ENCODE measurements around the gene MOSPD3. TPM values are rescaled to one million over a fixed set of nuclear protein-coding genes. Genes with fewer than 3 reads are reported as not detected.
A peak's percentile ranks its signal among the peaks of the same experiment; 100 is the strongest.

MOSPD3 gene
- polyA plus RNA-seq, 1 donor from 2014 or later: 14.4 TPM

- no peaks in the 10 kb centered on the region for H3K4me1 Mint-ChIP-seq
- H3K27ac Mint-ChIP-seq: no peak overlapping the region
- H3K9me3 Mint-ChIP-seq: no peaks in the 10 kb centered on the region
- no peaks in the 10 kb centered on the region for H3K27me3 Mint-ChIP-seq
- H3K4me3 Mint-ChIP-seq: no peak overlapping the region
- H3K36me3 Mint-ChIP-seq: peaks cover 11% of the 10 kb centered on the region
Measured at GRCh38 chr7:100620239-100620638, 7.9 kb downstream of the MOSPD3 start.

GRCh38 chr7:100620804-100621203 is 8.5 kb downstream of the MOSPD3 start:
- no peak overlapping the region for H3K27ac Mint-ChIP-seq
- peaks cover 11% of the 10 kb centered on the region for H3K36me3 Mint-ChIP-seq
- H3K9me3 Mint-ChIP-seq: no peaks in the 10 kb centered on the region
- H3K4me1 Mint-ChIP-seq: peaks cover 0 to under 1% (median 0%) of the 10 kb centered on the region in 3 donors
- no peaks in the 10 kb centered on the region for H3K27me3 Mint-ChIP-seq
- no peak overlapping the region for H3K4me3 Mint-ChIP-seq

- H3K36me3 Mint-ChIP-seq: peaks cover 9% of the 10 kb centered on the region
- peaks cover 0 to 3% (median 2%) of the 10 kb centered on the region in 3 donors for H3K4me1 Mint-ChIP-seq
- H3K4me3 Mint-ChIP-seq: no peak overlapping the region
- H3K27ac Mint-ChIP-seq: peak overlapping the region in 1 of 3 donors; percentile 47
- H3K9me3 Mint-ChIP-seq: no peaks in the 10 kb centered on the region
- H3K27me3 Mint-ChIP-seq: no peaks in the 10 kb centered on the region
Measured at GRCh38 chr7:100621554-100621953, 9.2 kb downstream of the MOSPD3 start.

- no peaks in the 10 kb centered on the region for H3K27me3 Mint-ChIP-seq
- H3K4me1 Mint-ChIP-seq: peaks cover 0 to 3% (median 2%) of the 10 kb centered on the region in 3 donors
- H3K4me3 Mint-ChIP-seq: peak overlapping the region in 2 of 4 donors; percentile 18 to 29
- peaks cover 7% of the 10 kb centered on the region for H3K36me3 Mint-ChIP-seq
- no peaks in the 10 kb centered on the region for H3K9me3 Mint-ChIP-seq
- H3K27ac Mint-ChIP-seq: no peak overlapping the region
Measured at GRCh38 chr7:100623951-100624824, 11.8 kb downstream of the MOSPD3 start.

GRCh38 chr7:100626055-100626454 is 13.7 kb downstream of the MOSPD3 start:
- no peaks in the 10 kb centered on the region for H3K9me3 Mint-ChIP-seq
- peaks cover 3 to 6% (median 4%) of the 10 kb centered on the region in 3 donors for H3K4me1 Mint-ChIP-seq
- H3K27me3 Mint-ChIP-seq: no peaks in the 10 kb centered on the region
- H3K27ac Mint-ChIP-seq: no peak overlapping the region
- H3K36me3 Mint-ChIP-seq: peaks cover 7% of the 10 kb centered on the region
- peak overlapping the region in 3 of 4 donors; percentile 67 to 90 (median 69) for H3K4me3 Mint-ChIP-seq

- Mint-ChIP-seq H3K4me3 (peak overlapping the region; percentile 58 to 79 (median 68)), H3K4me1 (peaks cover 3 to 6% (median 4%) of the 10 kb centered on the region in 3 donors), H3K36me3 (peaks cover 2% of the 10 kb centered on the region), H3K27ac (no peak overlapping the region), H3K27me3 (no peaks in the 10 kb centered on the region), H3K9me3 (no peaks in the 10 kb centered on the region)
Measured at GRCh38 chr7:100626530-100627237, 14.3 kb downstream of the MOSPD3 start.

- H3K36me3 Mint-ChIP-seq: peaks cover 1% of the 10 kb centered on the region
- no peaks in the 10 kb centered on the region for H3K27me3 Mint-ChIP-seq
- H3K4me3 Mint-ChIP-seq: no peak overlapping the region
- peaks cover 3 to 6% (median 4%) of the 10 kb centered on the region in 3 donors for H3K4me1 Mint-ChIP-seq
- H3K27ac Mint-ChIP-seq: no peak overlapping the region
- H3K9me3 Mint-ChIP-seq: no peaks in the 10 kb centered on the region
Measured at GRCh38 chr7:100627238-100627549, 14.9 kb downstream of the MOSPD3 start.

GRCh38 chr7:100629117-100629716 is 16.9 kb downstream of the MOSPD3 start:
- peaks cover 3 to 10% (median 9%) of the 10 kb centered on the region in 3 donors for H3K4me1 Mint-ChIP-seq
- no peaks in the 10 kb centered on the region for H3K9me3 Mint-ChIP-seq
- peak overlapping the region in 1 of 4 donors; percentile 43 for H3K4me3 Mint-ChIP-seq
- H3K36me3 Mint-ChIP-seq: no peaks in the 10 kb centered on the region
- peak overlapping the region in 1 of 3 donors; percentile 60 for H3K27ac Mint-ChIP-seq
- H3K27me3 Mint-ChIP-seq: peaks cover 1% of the 10 kb centered on the region

- Mint-ChIP-seq H3K27me3 (peaks cover 1% of the 10 kb centered on the region), H3K4me3 (peak overlapping the region in 2 of 4 donors; percentile 20 to 74), H3K36me3 (no peaks in the 10 kb centered on the region), H3K27ac (no peak overlapping the region), H3K4me1 (peaks cover 3 to 10% (median 9%) of the 10 kb centered on the region in 3 donors), H3K9me3 (no peaks in the 10 kb centered on the region)
Measured at GRCh38 chr7:100630066-100630465, 17.7 kb downstream of the MOSPD3 start.

- Mint-ChIP-seq H3K27ac (peak overlapping the region; percentile 60 to 86 (median 69)), H3K27me3 (peaks cover 1% of the 10 kb centered on the region), H3K4me1 (peaks cover 0 to 9% (median 8%) of the 10 kb centered on the region in 3 donors), H3K9me3 (no peaks in the 10 kb centered on the region), H3K36me3 (no peaks in the 10 kb centered on the region), H3K4me3 (peak overlapping the region; percentile 89 to 92 (median 91))
Measured at GRCh38 chr7:100632951-100633717, 20.8 kb downstream of the MOSPD3 start.

GRCh38 chr7:100639995-100640516 is 27.7 kb downstream of the MOSPD3 start:
- Mint-ChIP-seq H3K36me3 (peaks cover 3% of the 10 kb centered on the region), H3K4me1 (peaks cover 8 to 9% (median 9%) of the 10 kb centered on the region in 3 donors), H3K27ac (no peak overlapping the region), H3K27me3 (peaks cover under 1% of the 10 kb centered on the region), H3K4me3 (no peak overlapping the region), H3K9me3 (no peaks in the 10 kb centered on the region)

- Mint-ChIP-seq H3K4me1 (peaks cover 8 to 11% (median 9%) of the 10 kb centered on the region in 3 donors), H3K9me3 (no peaks in the 10 kb centered on the region), H3K36me3 (peaks cover 3% of the 10 kb centered on the region), H3K4me3 (no peak overlapping the region), H3K27me3 (peaks cover 3% of the 10 kb centered on the region), H3K27ac (no peak overlapping the region)
Measured at GRCh38 chr7:100640517-100641440, 28.4 kb downstream of the MOSPD3 start.

GRCh38 chr7:100641463-100641859 is 29.1 kb downstream of the MOSPD3 start, which contains the start of gene TFR2:
Gene TFR2, minus strand, starts transcription at chr7:100641552. Its CDS starts 43 bp downstream, at chr7:100641509.
- Mint-ChIP-seq H3K27ac (peak within 1 kb of the TSS in 1 of 3 donors; percentile 18), H3K36me3 (peaks cover 3% of the 10 kb centered on the region), H3K4me3 (peak within 1 kb of the TSS; percentile 25 to 90 (median 57)), H3K4me1 (peaks cover 8 to 11% (median 9%) of the 10 kb centered on the region in 3 donors), H3K9me3 (no peaks in the 10 kb centered on the region), H3K27me3 (peaks cover 8% of the 10 kb centered on the region)

All from IgD-negative memory B cell (primary cell).